Thymus (tissue), 11 donors: Measurements from ENCODE around the gene RNF11. TPM values are rescaled to one million over a fixed set of nuclear protein-coding genes. Genes with fewer than 3 reads are reported as not detected.

Experiments
- DNase-seq, 9 donors: peaks; one replicate each; pipeline ENCODE4 v3.0.0-alpha.2; 2013; ENCODE audit warnings: low spot score in 9 of 9, low read depth in 6 of 9, missing footprints in 1 of 9
- H3K27ac ChIP-seq, 2 donors: one replicate each; pipeline ENCODE4 v1.5.1; 2013; ENCODE audit warnings: control low read depth in 1 of 2, low read depth in 1 of 2, low read length in 1 of 2, mild to moderate bottlenecking in 1 of 2, moderate library complexity in 1 of 2
- H3K27me3 ChIP-seq, 2 donors: one replicate each; pipeline ENCODE4 v1.5.1; 2013; ENCODE audit warnings: low read length in 1 of 2; ENCODE audit not compliant: control insufficient read depth in 2 of 2, insufficient read depth in 1 of 2
- H3K36me3 ChIP-seq, 2 donors: one replicate each; pipeline ENCODE4 v1.5.1; 2013; ENCODE audit warnings: low read length in 1 of 2, mild to moderate bottlenecking in 1 of 2, moderate library complexity in 1 of 2; ENCODE audit not compliant: control insufficient read depth in 2 of 2, insufficient read depth in 2 of 2
- H3K4me1 ChIP-seq, 2 donors: one replicate each; pipeline ENCODE4 v1.5.1; 2013; ENCODE audit warnings: low read length in 2 of 2; ENCODE audit not compliant: control insufficient read depth in 2 of 2, insufficient read depth in 2 of 2
- H3K4me3 ChIP-seq, 2 donors: one replicate each; pipeline ENCODE4 v1.5.1; 2013; ENCODE audit warnings: low read length in 2 of 2, control low read depth in 1 of 2, mild to moderate bottlenecking in 1 of 2
- H3K9me3 ChIP-seq, 2 donors: one replicate each; pipeline ENCODE4 v1.5.1; 2013; ENCODE audit warnings: low read length in 1 of 2, mild to moderate bottlenecking in 1 of 2; ENCODE audit not compliant: control insufficient read depth in 2 of 2, insufficient read depth in 1 of 2
- WGBS: extraction: QIAGEN DNeasy Blood & Tissue Kit; methylation state at CpG from one replicate; pipeline ENCODE4 v1.1.7; 2013; 5-methylcytosine and 5-hydroxymethylcytosine counted together
- polyA plus RNA-seq: library from polyadenylated mRNA; stranded (reverse); fragments of 200-250 nt; gene quantifications from one replicate; pipeline ENCODE4 v1.2.3, GENCODE V29; 2013
- total RNA-seq: library from RNA; stranded (reverse); fragments of 120-200 nt; gene quantifications from one replicate; pipeline ENCODE4 v1.2.4, GENCODE V29; 2013
- donor health status: healthy.

Gene RNF11
- total and polyA plus RNA-seq, 2 donors = 45.2 to 67.9 TPM

- no peaks in the 10 kb centered on the region for H3K4me1 ChIP-seq
- no peaks in the 10 kb centered on the region for H3K36me3 ChIP-seq
- H3K4me3 ChIP-seq = no peak overlapping the region
- H3K9me3 ChIP-seq = no peaks in the 10 kb centered on the region
- whole genome bisulfite sequencing = 97% methylated on average over 5 of the region's 5 CpGs
- H3K27me3 ChIP-seq = no peaks in the 10 kb centered on the region
- no peak overlapping the region for H3K27ac ChIP-seq
- no peak for DNase-seq
Observed at GRCh38 chr1:51281807-51282206, 45.7 kb downstream of the RNF11 start.

GRCh38 chr1:51282605-51283004, 46.5 kb downstream of the RNF11 start:
- no peaks in the 10 kb centered on the region for H3K36me3 ChIP-seq
- 96% methylated on average over 5 of the region's 5 CpGs for WGBS
- H3K27ac ChIP-seq = no peak overlapping the region

GRCh38 chr1:51283979-51284378, 47.9 kb downstream of the RNF11 start:
- Histone ChIP-seq H3K4me3 (no peak overlapping the region), H3K36me3 (no peaks in the 10 kb centered on the region), H3K4me1 (no peaks in the 10 kb centered on the region), H3K27me3 (no peaks in the 10 kb centered on the region), H3K9me3 (no peaks in the 10 kb centered on the region), H3K27ac (no peak overlapping the region)
- no peak for DNase-seq
- over 99% methylated on average over 5 of the region's 5 CpGs for WGBS

More at GRCh38 chr1:51282605-51283004, 46.5 kb downstream of the RNF11 start:
- Histone ChIP-seq H3K9me3 (no peaks in the 10 kb centered on the region), H3K27me3 (no peaks in the 10 kb centered on the region), H3K4me3 (no peak overlapping the region), H3K4me1 (no peaks in the 10 kb centered on the region)
- DNase-seq = no peak

GRCh38 chr1:51284487-51284954, 48.4 kb downstream of the RNF11 start:
- no peak overlapping the region for H3K4me3 ChIP-seq
- H3K36me3 ChIP-seq = no peaks in the 10 kb centered on the region
- H3K27ac ChIP-seq = no peak overlapping the region
- DNase-seq = no peak
- no peaks in the 10 kb centered on the region for H3K27me3 ChIP-seq
- H3K9me3 ChIP-seq = no peaks in the 10 kb centered on the region
- no peaks in the 10 kb centered on the region for H3K4me1 ChIP-seq

GRCh38 chr1:51285055-51285454, 49.0 kb downstream of the RNF11 start:
- no peaks in the 10 kb centered on the region for H3K36me3 ChIP-seq
- H3K4me1 ChIP-seq = no peaks in the 10 kb centered on the region
- no peaks in the 10 kb centered on the region for H3K9me3 ChIP-seq
- no peak overlapping the region for H3K27ac ChIP-seq
- 94% methylated on average over 1 of the region's 1 CpG for WGBS
- H3K27me3 ChIP-seq = no peaks in the 10 kb centered on the region
- H3K4me3 ChIP-seq = no peak overlapping the region
- no peak for DNase-seq

- no peak overlapping the region for H3K27ac ChIP-seq
- H3K4me3 ChIP-seq = no peak overlapping the region
- DNase-seq = no peak
- H3K9me3 ChIP-seq = no peaks in the 10 kb centered on the region
- no peaks in the 10 kb centered on the region for H3K27me3 ChIP-seq
- H3K4me1 ChIP-seq = no peaks in the 10 kb centered on the region
- 98% methylated on average over 8 of the region's 8 CpGs for WGBS
- H3K36me3 ChIP-seq = no peaks in the 10 kb centered on the region
Observed at GRCh38 chr1:51287966-51288365, 51.9 kb downstream of the RNF11 start.

GRCh38 chr1:51288578-51288977, 52.5 kb downstream of the RNF11 start:
- H3K4me3 ChIP-seq = no peak overlapping the region
- H3K27me3 ChIP-seq = no peaks in the 10 kb centered on the region
- H3K36me3 ChIP-seq = no peaks in the 10 kb centered on the region
- no peaks in the 10 kb centered on the region for H3K9me3 ChIP-seq
- WGBS = 94% methylated on average over 5 of the region's 5 CpGs
- no peaks in the 10 kb centered on the region for H3K4me1 ChIP-seq
- H3K27ac ChIP-seq = no peak overlapping the region
- DNase-seq = no peak

GRCh38 chr1:51289676-51290488, 53.8 kb downstream of the RNF11 start:
- Histone ChIP-seq H3K4me1 (peaks cover 0 to 4% of the 10 kb centered on the region in 2 donors), H3K9me3 (no peaks in the 10 kb centered on the region), H3K27me3 (no peaks in the 10 kb centered on the region), H3K27ac (no peak overlapping the region), H3K4me3 (no peak overlapping the region), H3K36me3 (no peaks in the 10 kb centered on the region)
- 97% methylated on average over 8 of the region's 8 CpGs for WGBS
- DNase-seq = no peak

GRCh38 chr1:51290489-51290847, 54.4 kb downstream of the RNF11 start:
- DNase-seq = no peak
- no peaks in the 10 kb centered on the region for H3K9me3 ChIP-seq
- whole genome bisulfite sequencing = 96% methylated on average over 5 of the region's 5 CpGs

More at GRCh38 chr1:51290489-51290847, 54.4 kb downstream of the RNF11 start:
- Histone ChIP-seq H3K36me3 (no peaks in the 10 kb centered on the region), H3K4me1 (peaks cover 0 to 5% of the 10 kb centered on the region in 2 donors), H3K27me3 (no peaks in the 10 kb centered on the region), H3K4me3 (no peak overlapping the region), H3K27ac (no peak overlapping the region)
